ENCODE data around the gene STAMBP. TPM values are rescaled to one million over a fixed set of nuclear protein-coding genes. Genes with fewer than 3 reads are reported as not detected.

STAMBP gene
- total and polyA plus RNA-seq, 2 of the 4 experiments (the other 2 are of a cell fraction), result 29.7 to 38.7 TPM

GRCh38 chr2:73818296-73818695, 10.5 kb upstream of the STAMBP start:
- Histone ChIP-seq H2AK5ac (ENCODE audit: low read depth, low read length) (no peak overlapping the region), H2BK20ac (ENCODE audit: low read depth, low read length) (no peak overlapping the region), H2AK9ac (replicated peaks; ENCODE audit: low read depth, low read length, poor library complexity) (no peak overlapping the region), H3K9ac (ENCODE audit: low read depth, low read length) (no peak overlapping the region), H3K18ac (ENCODE audit: low read depth, low read length) (no peak overlapping the region), H3K4me3 (ENCODE audit: insufficient read depth, low read depth, low read length) (no peak overlapping the region), H3K9me1 (ENCODE audit: insufficient read depth, low read length) (0 out of 2 replicates have a peak, but pooled peaks cover 5% of the 10 kb centered on the region), H4K8ac (ENCODE audit: low read depth in 2 of 2, low read length in 2 of 2) (no peak overlapping the region), H4K5ac (ENCODE audit: low read depth, low read length) (no peak overlapping the region), H3K23ac (ENCODE audit: low read depth, low read length) (no peak overlapping the region), H2BK5ac (ENCODE audit: low read depth, low read length, poor library complexity, severe bottlenecking) (no peak overlapping the region), H2BK15ac (ENCODE audit: low read depth, low read length) (no peak overlapping the region), H3K14ac (replicated peaks; ENCODE audit: low read depth, low read length) (no peak overlapping the region), H3K79me1 (ENCODE audit: low read depth in 1 of 2, low read length in 2 of 2) (no peaks in the 10 kb centered on the region), H4K91ac (ENCODE audit: insufficient read depth, low read depth, low read length) (no peak overlapping the region), H3K27ac (ENCODE audit: insufficient read depth, low read length) (no peak overlapping the region), H2BK120ac (ENCODE audit: low read depth, low read length) (no peak overlapping the region), H3K27me3 (ENCODE audit: control insufficient read depth, insufficient read depth, low read length) (peaks cover 37% of the 10 kb centered on the region), H2AFZ (replicated peaks; ENCODE audit: low read length, poor library complexity) (no peak overlapping the region), H3K56ac (ENCODE audit: extremely low read depth, insufficient read depth, low read length) (no peak overlapping the region), H3K4me2 (ENCODE audit: low read depth, low read length) (no peak overlapping the region), H3K36me3 (ENCODE audit: control insufficient read depth, insufficient read depth, low read length) (no peaks in the 10 kb centered on the region), H3K4ac (ENCODE audit: low read depth, low read length) (no peak overlapping the region), H3K4me1 (ENCODE audit: control insufficient read depth, insufficient read depth, low read length) (no peaks in the 10 kb centered on the region), H3K9me3 (ENCODE audit: control insufficient read depth, insufficient read depth, low read length) (no peaks in the 10 kb centered on the region), H4K20me1 (ENCODE audit: insufficient read depth, low read length) (no peaks in the 10 kb centered on the region)
- 20% methylated on average over 1 of the region's 18 CpGs; no CpG with 5 or more reads in 1 of the 2 experiments for WGBS, 2 experiments (ENCODE audit: extremely low coverage in 2 of 2, insufficient read length in 1 of 2)
- POLR2A ChIA-PET (ENCODE audit: unreplicated experiment), result no interaction called here
- intact Hi-C loops (cut with micrococcal nuclease) (no loop called here), in situ Hi-C loops (cut with MboI; ENCODE audit: low sequenced_read_pairs) (loop anchor here (25.0 kb wide), 1 partner anchor 519 kb away; the partner anchor contains the start of gene SLC4A5), dilution Hi-C loops (cut with HindIII; ENCODE audit: low sequenced_read_pairs, unreplicated experiment) (no loop called here)
- CTCF ChIA-PET, result no interaction called here
- BruUV-seq (replicated peaks), result no TSS peak
- DNase-seq (no peak), ATAC-seq (ENCODE audit: low read depth) (no peak)
- TF ChIP-seq FOS (IDR thresholded peaks at IDR 0.05; ENCODE audit: low read depth, low read length) (no peak), BHLHE40 (IDR thresholded peaks at IDR 0.05; ENCODE audit: low read depth, low read length) (no peak), RFX5 (IDR thresholded peaks at IDR 0.05; ENCODE audit: low read depth, low read length) (no peak), MAFK (IDR thresholded peaks at IDR 0.05; ENCODE audit: low read depth, low read length) (no peak), NFE2L2 (IDR thresholded peaks at IDR 0.05; ENCODE audit: low read depth, low read length) (no peak), RCOR1 (IDR thresholded peaks at IDR 0.05; ENCODE audit: insufficient replicate concordance, low read length) (no peak), SMC3 (IDR thresholded peaks at IDR 0.05; ENCODE audit: low read depth, low read length) (no peak), MAZ (IDR thresholded peaks at IDR 0.05; ENCODE audit: borderline replicate concordance, low read depth, low read length) (no peak), ELK1 (IDR thresholded peaks at IDR 0.05; ENCODE audit: borderline replicate concordance, low read depth, low read length) (no peak), CHD1 (IDR thresholded peaks at IDR 0.05; ENCODE audit: low read depth, low read length) (no peak), POLR2A (IDR thresholded peaks at IDR 0.05; ENCODE audit: low read depth, low read length) (no peak), USF2 (IDR thresholded peaks at IDR 0.05; ENCODE audit: low read depth, low read length) (no peak), MXI1 (IDR thresholded peaks at IDR 0.05; ENCODE audit: borderline replicate concordance, low read depth, low read length) (no peak), RAD21 (IDR thresholded peaks at IDR 0.05; ENCODE audit: low read length) (no peak), CEBPB (IDR thresholded peaks at IDR 0.05; ENCODE audit: low read depth, low read length) (no peak)

Data from IMR-90 (cell line).